Endothelial cell of umbilical vein (primary cell): ENCODE measurements around the gene GSG1L. TPM values are rescaled to one million over a fixed set of nuclear protein-coding genes. Genes with fewer than 3 reads are reported as not detected.

Experiments used
- BruUV-seq: library from RNA; stranded (reverse); fragments of 400-500 nt; replicated peaks from 2 replicates; lab custom pipeline; 2021; lab: Mats Ljungman, UMichigan
- CTCF ChIA-PET: fragments of 300-600, 350-600 bp; sonication (Branson Sonifier 250); formaldehyde crosslinking; loops from one replicate; lab custom pipeline; 2021; ENCODE audit warnings: antibody characterized with exemption, inconsistent platforms; lab: Charles Lee
- POLR2A ChIA-PET: fragments of 300-600, 350-600 bp; sonication (Branson Sonifier 250); formaldehyde crosslinking; loops from one replicate; lab custom pipeline; 2021; ENCODE audit warnings: antibody characterized with exemption, inconsistent platforms; lab: Charles Lee
- DNase-seq: peaks from one replicate; pipeline ENCODE4 v3.0.0-alpha.2; 2011; ENCODE audit warnings: low read depth, low spot score
- FAIRE-seq: peaks from 2 replicates; lab custom pipeline; 2011; peaks lifted over from hg19 to GRCh38; lab: Jason Lieb, UNC
- H2AFZ ChIP-seq: 2 replicates; pipeline ENCODE4 v1.6.0; 2012; ENCODE audit warnings: low read depth, low read length, control low read depth, inconsistent platforms
- H3K27ac ChIP-seq: 2 replicates; pipeline ENCODE4 v1.5.1; 2011; ENCODE audit warnings: low read depth, mild to moderate bottlenecking, control low read depth, low read length, moderate library complexity; ENCODE audit not compliant: insufficient read depth
- H3K27me3 ChIP-seq, 2 experiments: 2 replicates each; pipeline versions ENCODE4 v1.6.0 to v1.6.1; 2011; ENCODE audit warnings: low read length in 2 of 2, mixed read lengths in 1 of 2; ENCODE audit not compliant: control insufficient read depth in 2 of 2, insufficient read depth in 2 of 2
- H3K36me3 ChIP-seq, 2 experiments: 2 replicates in 1 of 2; 3 replicates in 1 of 2; pipeline ENCODE4 v1.5.1; 2011; ENCODE audit warnings: low read length in 2 of 2, mild to moderate bottlenecking in 1 of 2, moderate library complexity in 1 of 2; ENCODE audit not compliant: control insufficient read depth in 2 of 2, insufficient read depth in 2 of 2; ENCODE audit errors: extremely low read depth in 1 of 2
- H3K4me1 ChIP-seq: 3 replicates; pipeline ENCODE4 v1.5.1; 2011; ENCODE audit warnings: mild to moderate bottlenecking, low read length; ENCODE audit not compliant: control insufficient read depth, insufficient read depth; ENCODE audit errors: extremely low read depth
- H3K4me2 ChIP-seq: 2 replicates; pipeline ENCODE4 v1.6.1; 2011; ENCODE audit warnings: low read length, control low read depth, mixed read lengths; ENCODE audit not compliant: insufficient read depth
- H3K4me3 ChIP-seq, 3 experiments: fragments of 200-600 bp in 1 of 3; sonication (generic), shearing (Covaris generic) in 1 of 3; replicated peaks in 1 of 3; 2 replicates each; pipeline ENCODE4 v1.5.1; 2011 to 2016; ENCODE audit warnings: control low read depth in 3 of 3, low read length in 3 of 3, mild to moderate bottlenecking in 2 of 3, inconsistent platforms in 1 of 3, low read depth in 1 of 3, moderate library complexity in 1 of 3; ENCODE audit not compliant: insufficient read depth in 1 of 3
- H3K79me2 ChIP-seq: 2 replicates; pipeline ENCODE4 v1.6.0; 2012; ENCODE audit warnings: low read length, inconsistent platforms; ENCODE audit not compliant: control insufficient read depth, insufficient read depth
- H3K9ac ChIP-seq: replicated peaks from 2 replicates; pipeline ENCODE3; 2011; ENCODE audit warnings: low read length, control low read depth; ENCODE audit not compliant: insufficient read depth; ENCODE audit errors: extremely low read depth
- H3K9me1 ChIP-seq: replicated peaks from 3 replicates; pipeline ENCODE4 v1.6.0; 2011; ENCODE audit warnings: mild to moderate bottlenecking, low read length; ENCODE audit not compliant: control insufficient read depth, insufficient read depth; ENCODE audit errors: extremely low read depth
- H3K9me3 ChIP-seq: replicated peaks from 2 replicates; pipeline ENCODE4 v1.5.1; 2012; ENCODE audit warnings: low read length, inconsistent platforms; ENCODE audit not compliant: control insufficient read depth, insufficient read depth
- H4K20me1 ChIP-seq: replicated peaks from 2 replicates; pipeline ENCODE3; 2011; ENCODE audit warnings: mild to moderate bottlenecking, low read length; ENCODE audit not compliant: control insufficient read depth, insufficient read depth; ENCODE audit errors: extremely low read depth
- EZH2 ChIP-seq: IDR thresholded peaks from 2 replicates; pipeline ENCODE4 v1.6.1; 2012; ENCODE audit warnings: borderline replicate concordance, low read depth, mild to moderate bottlenecking, moderate library complexity, low read length, inconsistent platforms; ENCODE audit not compliant: severe bottlenecking
- GATA2 ChIP-seq: IDR thresholded peaks from 2 replicates; pipeline ENCODE4 v1.7.0; 2011; ENCODE audit warnings: low read depth, mild to moderate bottlenecking, moderate library complexity, mixed read lengths, low read length; ENCODE audit not compliant: insufficient read length, insufficient read depth
- JUN ChIP-seq: IDR thresholded peaks from 2 replicates; pipeline ENCODE4 v1.6.1; 2011; ENCODE audit warnings: borderline replicate concordance, low read depth; ENCODE audit not compliant: insufficient read length, insufficient read depth
- MYC ChIP-seq: IDR thresholded peaks from one replicate; pipeline ENCODE4 v1.6.1; 2011; ENCODE audit warnings: mild to moderate bottlenecking, low read depth, low read length
- POLR2A ChIP-seq: IDR thresholded peaks from 2 replicates; pipeline ENCODE4 v1.6.1; 2012; ENCODE audit warnings: low read depth, mild to moderate bottlenecking, control low read depth, low read length
- dilution Hi-C: fragments of 300-500 bp; cut with MboI; formaldehyde crosslinking; loops from one replicate; pipeline ENCODE4 v1.15.0; 2019; ENCODE audit warnings: low sequenced_read_pairs; ENCODE audit not compliant: extremely low pct_ligation_motif_present
- intact Hi-C: fragments of 100-400 bp; cut with micrococcal nuclease; formaldehyde crosslinking; loops from one replicate; pipeline ENCODE4 v1.10.0; 2022
- polyA plus RNA-seq, 4 experiments: library from polyadenylated mRNA; depleted of rRNA in 3 of 4; stranded (reverse) in 3 of 4; unstranded in 1 of 4; fragments of >200 nt; gene quantifications; 2 replicates each; pipeline versions ENCODE4 v1.2.1 to v1.2.3, GENCODE V29; 2011 to 2012; ENCODE audit warnings: missing spikeins in 1 of 4
- total RNA-seq: library from RNA; stranded (reverse); gene quantifications from 2 replicates; pipeline ENCODE4 v1.2.3, GENCODE V29; 2021
- TF ChIP-seq, protein P1 (sequence below): IDR thresholded peaks from 2 replicates; pipeline ENCODE4 v1.6.1; 2011; ENCODE audit not compliant: insufficient read depth, insufficient read length
- TF ChIP-seq, protein P2 (sequence below), 2 donors: IDR thresholded peaks; 1 replicate in 1 of 2; 2 replicates in 1 of 2; pipeline ENCODE4 v1.5.1; 2011; ENCODE audit warnings: low read length in 2 of 2, mild to moderate bottlenecking in 2 of 2, moderate library complexity in 2 of 2, control low read depth in 1 of 2, inconsistent platforms in 1 of 2, low read depth in 1 of 2; ENCODE audit not compliant: insufficient read depth in 1 of 2; ENCODE audit errors: extremely low read depth in 1 of 2

GSG1L gene
- total and polyA plus RNA-seq, 2 donors (not counting 3 experiments of a cell fraction or from before 2014, with no cell fraction given) = 0.06 TPM; not detected in 1

- DNase-seq (no peak), FAIRE-seq (no peak)
- intact Hi-C loops (no loop called here), dilution Hi-C loops (no loop called here)
- Histone ChIP-seq H3K4me3 (no peak overlapping the region), H2AFZ (no peak overlapping the region), H3K36me3 (no peaks in the 10 kb centered on the region), H3K4me2 (no peak overlapping the region), H3K27ac (no peak overlapping the region), H3K4me1 (no peaks in the 10 kb centered on the region), H4K20me1 (no peaks in the 10 kb centered on the region), H3K9ac (no peak overlapping the region), H3K79me2 (no peaks in the 10 kb centered on the region), H3K9me3 (no peaks in the 10 kb centered on the region), H3K27me3 (no peaks in the 10 kb centered on the region), H3K9me1 (no peaks in the 10 kb centered on the region)
- TF ChIP-seq, protein P1, sequence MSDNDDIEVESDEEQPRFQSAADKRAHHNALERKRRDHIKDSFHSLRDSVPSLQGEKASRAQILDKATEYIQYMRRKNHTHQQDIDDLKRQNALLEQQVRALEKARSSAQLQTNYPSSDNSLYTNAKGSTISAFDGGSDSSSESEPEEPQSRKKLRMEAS = no peak
- TF ChIP-seq JUN (no peak), POLR2A (no peak), MYC (no peak), GATA2 (no peak), EZH2 (no peak)
- TF ChIP-seq, protein P2, sequence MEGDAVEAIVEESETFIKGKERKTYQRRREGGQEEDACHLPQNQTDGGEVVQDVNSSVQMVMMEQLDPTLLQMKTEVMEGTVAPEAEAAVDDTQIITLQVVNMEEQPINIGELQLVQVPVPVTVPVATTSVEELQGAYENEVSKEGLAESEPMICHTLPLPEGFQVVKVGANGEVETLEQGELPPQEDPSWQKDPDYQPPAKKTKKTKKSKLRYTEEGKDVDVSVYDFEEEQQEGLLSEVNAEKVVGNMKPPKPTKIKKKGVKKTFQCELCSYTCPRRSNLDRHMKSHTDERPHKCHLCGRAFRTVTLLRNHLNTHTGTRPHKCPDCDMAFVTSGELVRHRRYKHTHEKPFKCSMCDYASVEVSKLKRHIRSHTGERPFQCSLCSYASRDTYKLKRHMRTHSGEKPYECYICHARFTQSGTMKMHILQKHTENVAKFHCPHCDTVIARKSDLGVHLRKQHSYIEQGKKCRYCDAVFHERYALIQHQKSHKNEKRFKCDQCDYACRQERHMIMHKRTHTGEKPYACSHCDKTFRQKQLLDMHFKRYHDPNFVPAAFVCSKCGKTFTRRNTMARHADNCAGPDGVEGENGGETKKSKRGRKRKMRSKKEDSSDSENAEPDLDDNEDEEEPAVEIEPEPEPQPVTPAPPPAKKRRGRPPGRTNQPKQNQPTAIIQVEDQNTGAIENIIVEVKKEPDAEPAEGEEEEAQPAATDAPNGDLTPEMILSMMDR (IDR thresholded peaks at IDR 0.05; ENCODE audit: extremely low read depth in 1 of 2, insufficient read depth in 1 of 2, low read depth in 1 of 2, low read length in 2 of 2) = no peak
- CTCF ChIA-PET = no interaction called here
- no TSS peak for BruUV-seq
- POLR2A ChIA-PET = no interaction called here
Observed at GRCh38 chr16:27747946-27748345, 315.6 kb downstream of the GSG1L start.
